Astrocyte (in vitro differentiated cells and primary cell): Measurements from ENCODE around the gene ANKRD40.

ENCODE experiments used
- CTCF ChIP-seq: IDR thresholded peaks from 2 replicates; pipeline ENCODE4 v1.5.1; 2011; ENCODE audit warnings: low read depth, mild to moderate bottlenecking, inconsistent platforms, low read length, moderate library complexity; ENCODE audit not compliant: insufficient read depth
- EZH2 ChIP-seq: IDR thresholded peaks from 2 replicates; pipeline ENCODE4 v1.6.1; 2012; ENCODE audit warnings: mild to moderate bottlenecking, low read length, inconsistent platforms; ENCODE audit not compliant: insufficient read depth

- no peak for TF ChIP-seq CTCF
- no peak for TF ChIP-seq EZH2
These were observed 21.4 kb upstream of the ANKRD40 start for GRCh38 chr17:50728881-50729765.
